HUES64 (cell line): ENCODE results near the gene SEC16B.
A peak's percentile ranks its signal among the peaks of the same experiment; 100 is the strongest.

ENCODE experiments used
- H3K27ac ChIP-seq: 2 replicates; pipeline ENCODE4 v1.7.0; 2013; ENCODE audit warnings: low read depth, low read length, inconsistent platforms
- H3K27me3 ChIP-seq: 2 replicates; pipeline ENCODE4 v1.6.1; 2013; ENCODE audit warnings: mild to moderate bottlenecking, low read length; ENCODE audit not compliant: insufficient read depth
- H3K36me3 ChIP-seq: 2 replicates; pipeline ENCODE4 v1.6.1; 2013; ENCODE audit warnings: mild to moderate bottlenecking, low read length; ENCODE audit not compliant: insufficient read depth
- H3K4me1 ChIP-seq: 2 replicates; pipeline ENCODE4 v1.6.1; 2013; ENCODE audit warnings: mild to moderate bottlenecking, low read length, moderate library complexity; ENCODE audit not compliant: insufficient read depth
- H3K4me3 ChIP-seq: 2 replicates; pipeline ENCODE4 v1.5.1; 2013; ENCODE audit warnings: mild to moderate bottlenecking, low read length, moderate library complexity
- H3K9ac ChIP-seq: 2 replicates; pipeline ENCODE4 v1.6.1; 2013; ENCODE audit warnings: mild to moderate bottlenecking, low read depth, low read length
- H3K9me3 ChIP-seq: 2 replicates; pipeline ENCODE4 v1.6.1; 2013; ENCODE audit warnings: low read depth, low read length; ENCODE audit not compliant: insufficient read depth
- WGBS: fragments of 150-250, 120-280 bp; methylation state at CpG from one replicate; pipeline ENCODE4 v1.1.7; 2013; ENCODE audit warnings: missing lambda C conversion rate; 5-methylcytosine and 5-hydroxymethylcytosine counted together

The SEC16B gene

DNA sequence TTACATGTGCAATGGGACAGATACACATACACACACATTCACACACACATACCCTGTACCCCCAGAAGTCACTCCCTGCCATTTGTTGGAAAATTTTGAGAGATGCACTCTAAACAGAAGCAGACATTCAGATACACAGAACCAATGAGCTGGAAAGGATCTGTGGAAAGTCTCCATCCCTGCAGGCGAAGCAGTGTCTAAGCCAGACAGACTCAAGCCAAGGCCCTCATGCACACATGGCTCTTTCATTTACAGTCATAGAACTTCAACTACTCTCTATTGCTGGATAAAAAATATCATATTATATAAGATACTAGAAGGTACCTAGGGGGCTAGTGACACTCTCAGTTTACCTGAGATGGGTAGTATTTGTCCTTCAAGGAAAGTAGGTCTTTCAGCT lies 7.3 kb upstream of the SEC16B start:
- Histone ChIP-seq H3K27me3 (no peaks in the 10 kb centered on the region), H3K4me3 (no peak overlapping the region), H3K36me3 (no peaks in the 10 kb centered on the region), H3K4me1 (no peaks in the 10 kb centered on the region), H3K9ac (no peak overlapping the region), H3K27ac (no peak overlapping the region), H3K9me3 (no peaks in the 10 kb centered on the region)
- WGBS: 100% methylated on average over 1 of the region's 1 CpG

DNA sequence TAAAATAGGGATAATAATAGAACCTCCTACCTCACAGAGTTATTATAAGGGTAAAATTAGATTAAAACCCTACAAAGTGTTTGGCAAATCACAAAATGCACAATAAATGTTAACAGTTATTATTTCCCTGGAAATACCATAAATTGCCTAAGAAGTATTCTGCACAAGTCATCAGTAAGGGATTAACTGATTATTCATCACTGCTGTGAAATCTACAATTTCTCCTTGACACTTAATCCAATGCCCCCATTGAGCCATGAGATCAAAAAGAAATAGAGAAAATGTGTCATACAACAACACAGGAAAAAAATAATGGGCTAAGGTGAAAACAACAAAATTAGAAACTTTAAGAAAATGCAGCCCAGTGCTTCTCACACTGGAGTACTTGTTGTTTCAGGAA lies 6.7 kb upstream of the SEC16B start:
- no peak overlapping the region for H3K9ac ChIP-seq
- H3K4me1 ChIP-seq: no peaks in the 10 kb centered on the region
- H3K27me3 ChIP-seq: no peaks in the 10 kb centered on the region
- no peaks in the 10 kb centered on the region for H3K36me3 ChIP-seq
- H3K4me3 ChIP-seq: no peak overlapping the region
- H3K27ac ChIP-seq: no peak overlapping the region
- H3K9me3 ChIP-seq: no peaks in the 10 kb centered on the region

DNA sequence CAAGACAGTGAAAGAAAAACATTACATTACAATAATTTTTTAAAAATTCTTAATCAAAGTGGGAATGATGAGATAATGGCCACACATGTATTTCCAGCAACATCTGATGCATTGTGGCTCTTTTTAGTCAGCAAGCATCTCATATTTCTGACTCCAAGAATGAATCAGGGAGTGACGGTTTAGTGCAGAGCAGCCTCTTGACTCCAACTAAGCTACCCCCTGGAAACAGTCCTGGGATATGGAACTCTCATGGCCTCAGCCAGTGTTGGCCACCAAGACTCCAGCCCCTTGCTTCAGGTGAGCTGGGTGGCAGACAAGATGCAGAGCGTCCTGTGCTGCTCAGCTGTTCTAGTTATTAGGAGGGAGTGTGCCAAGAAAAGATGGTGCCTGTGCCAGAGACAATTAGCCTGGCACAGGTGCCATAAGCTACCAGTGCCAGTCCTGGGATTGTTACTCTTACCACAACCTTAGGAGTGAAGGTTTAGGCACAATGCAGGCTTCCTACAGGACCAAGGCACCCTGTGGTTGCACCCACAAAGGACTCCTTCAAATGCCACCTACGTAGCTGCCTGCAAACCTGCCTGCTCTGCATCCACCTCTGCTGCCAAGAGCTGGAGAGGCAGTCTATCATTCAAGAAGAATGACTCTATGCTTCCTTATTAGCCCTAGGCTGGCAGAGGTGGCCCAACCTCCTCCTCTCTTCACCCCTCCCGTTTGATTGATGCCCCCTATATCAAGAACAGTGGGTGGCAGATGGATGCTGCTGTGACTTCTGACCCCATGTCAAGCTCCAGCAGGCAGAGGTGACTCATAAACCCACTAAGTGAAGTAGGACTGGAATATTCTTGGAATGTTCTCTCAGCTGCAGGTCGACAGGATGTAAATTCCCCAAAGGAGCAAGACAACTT lies 6.0 kb upstream of the SEC16B start:
- Histone ChIP-seq H3K9me3 (no peaks in the 10 kb centered on the region), H3K36me3 (no peaks in the 10 kb centered on the region), H3K4me3 (no peak overlapping the region), H3K9ac (no peak overlapping the region), H3K27me3 (no peaks in the 10 kb centered on the region), H3K27ac (no peak overlapping the region), H3K4me1 (no peaks in the 10 kb centered on the region)
- WGBS: 79% methylated on average over 5 of the region's 5 CpGs

DNA sequence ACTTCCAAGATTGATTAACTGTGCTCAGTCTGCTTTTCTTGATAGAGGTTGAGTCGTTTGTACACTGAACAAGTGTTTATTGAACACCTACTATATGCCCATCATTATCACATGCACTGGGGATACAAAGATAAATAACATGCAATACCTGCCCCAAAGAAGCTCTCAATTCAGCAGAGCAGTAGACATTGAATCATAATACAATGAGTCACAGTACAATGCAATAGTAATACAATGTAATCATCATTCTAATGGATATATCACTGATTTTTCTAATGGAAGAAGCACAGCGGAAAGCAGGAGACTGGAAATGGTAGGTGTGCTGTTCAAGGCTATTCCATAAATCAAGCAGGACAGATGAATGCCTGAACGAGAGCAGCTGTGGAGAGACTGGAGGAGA lies 3.7 kb upstream of the SEC16B start:
- Histone ChIP-seq H3K9me3 (no peaks in the 10 kb centered on the region), H3K36me3 (no peaks in the 10 kb centered on the region), H3K27ac (no peak overlapping the region), H3K4me3 (no peak overlapping the region), H3K27me3 (no peaks in the 10 kb centered on the region), H3K9ac (no peak overlapping the region), H3K4me1 (no peaks in the 10 kb centered on the region)
- WGBS: 91% methylated on average over 3 of the region's 3 CpGs

DNA sequence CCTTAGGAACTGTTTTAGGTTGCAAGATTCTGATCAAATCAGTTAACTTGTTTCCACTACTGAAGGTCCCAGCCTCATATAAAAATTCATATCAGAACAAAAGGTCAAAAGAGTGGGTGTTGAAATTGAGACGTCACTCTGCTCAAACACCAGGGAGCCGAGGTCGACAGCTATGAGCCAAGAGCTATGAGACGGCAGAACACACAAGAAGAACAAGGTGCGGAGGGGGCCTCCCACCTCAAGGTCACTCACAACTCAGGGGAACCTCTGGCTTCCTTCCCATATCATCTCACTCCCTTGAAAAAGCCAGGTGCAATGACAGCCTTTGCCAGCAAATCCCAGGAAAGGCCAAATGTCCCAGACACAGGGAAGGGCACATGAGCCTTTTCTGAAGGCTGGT lies 749 bp downstream of the SEC16B start:
- H3K36me3 ChIP-seq: no peaks in the 10 kb centered on the region
- H3K27me3 ChIP-seq: no peaks in the 10 kb centered on the region
- no peak overlapping the region for H3K9ac ChIP-seq
- 95% methylated on average over 5 of the region's 5 CpGs for WGBS
- H3K9me3 ChIP-seq: no peaks in the 10 kb centered on the region
- H3K4me3 ChIP-seq: no peak overlapping the region
- no peaks in the 10 kb centered on the region for H3K4me1 ChIP-seq
- H3K27ac ChIP-seq: no peak overlapping the region

DNA sequence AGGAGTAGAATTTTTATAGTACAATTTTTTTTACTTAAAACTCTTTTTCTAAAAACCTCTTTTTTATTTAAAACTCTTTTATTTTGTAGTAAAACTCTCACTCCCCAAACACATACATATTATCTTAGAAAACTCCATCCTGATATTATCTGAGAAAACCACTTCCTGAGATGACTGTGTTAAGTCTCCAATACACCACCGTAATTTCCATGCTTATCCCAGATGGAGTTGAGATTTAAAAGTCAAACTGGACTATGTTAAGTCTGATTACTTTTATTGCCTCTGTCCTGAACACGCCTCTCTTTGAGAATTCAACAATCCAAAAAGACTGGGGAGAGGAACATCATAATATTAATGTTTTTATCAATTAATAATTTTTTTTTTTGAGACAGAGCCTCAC lies 3.7 kb downstream of the SEC16B start:
- no peak overlapping the region for H3K4me3 ChIP-seq
- no peak overlapping the region for H3K9ac ChIP-seq
- WGBS: 100% methylated on average over 1 of the region's 2 CpGs
- H3K27ac ChIP-seq: no peak overlapping the region
- H3K27me3 ChIP-seq: no peaks in the 10 kb centered on the region
- H3K4me1 ChIP-seq: no peaks in the 10 kb centered on the region
- H3K9me3 ChIP-seq: no peaks in the 10 kb centered on the region
- no peaks in the 10 kb centered on the region for H3K36me3 ChIP-seq

DNA sequence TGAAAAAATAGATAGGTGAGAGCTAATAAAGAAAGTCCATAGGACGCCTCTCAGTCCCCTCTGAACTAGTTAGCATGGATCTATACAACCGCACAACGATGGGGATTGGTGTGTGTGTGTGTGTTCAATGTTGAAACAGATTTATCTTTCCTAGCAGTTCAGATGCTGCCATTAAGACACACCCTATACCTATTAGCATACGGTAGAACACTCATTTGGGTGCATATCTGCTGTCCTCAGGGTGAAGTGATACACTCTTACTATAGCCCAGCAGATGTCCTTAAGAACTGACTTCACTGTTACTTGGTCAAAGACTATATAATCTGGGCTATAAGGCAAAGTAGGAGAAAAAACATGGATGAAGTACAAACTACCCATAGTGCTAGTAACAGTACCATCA lies 4.6 kb downstream of the SEC16B start:
- H3K27ac ChIP-seq: no peak overlapping the region
- H3K9ac ChIP-seq: no peak overlapping the region
- H3K36me3 ChIP-seq: no peaks in the 10 kb centered on the region
- 96% methylated on average over 4 of the region's 4 CpGs for WGBS
- H3K9me3 ChIP-seq: no peaks in the 10 kb centered on the region
- no peak overlapping the region for H3K4me3 ChIP-seq
- no peaks in the 10 kb centered on the region for H3K27me3 ChIP-seq
- H3K4me1 ChIP-seq: peaks cover 2% of the 10 kb centered on the region; the same call in 1 of the 2 replicates

DNA sequence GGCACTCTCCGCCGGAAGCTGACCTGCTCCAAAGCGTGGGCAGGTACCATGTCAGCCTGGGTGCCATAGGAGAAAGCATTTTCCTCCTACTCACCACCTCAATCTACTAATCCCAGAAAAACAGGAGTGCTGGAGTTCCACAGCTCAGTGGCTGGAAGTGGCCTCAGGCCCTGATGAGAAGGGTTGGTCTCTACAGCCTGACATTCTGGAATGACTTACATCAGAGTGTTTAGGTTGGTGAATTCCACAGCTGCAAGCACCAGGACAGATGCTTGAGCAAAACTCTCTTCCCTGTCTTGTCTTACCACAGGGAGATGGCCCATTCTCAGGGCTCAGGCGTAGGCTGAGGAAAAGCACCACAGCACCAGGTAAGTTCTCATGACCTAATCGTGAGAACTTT lies 5.5 kb downstream of the SEC16B start:
- H3K27me3 ChIP-seq: no peaks in the 10 kb centered on the region
- peaks cover 9% of the 10 kb centered on the region for H3K4me1 ChIP-seq
- no peaks in the 10 kb centered on the region for H3K9me3 ChIP-seq
- no peak overlapping the region for H3K9ac ChIP-seq
- H3K4me3 ChIP-seq: no peak overlapping the region
- H3K36me3 ChIP-seq: no peaks in the 10 kb centered on the region
- 84% methylated on average over 5 of the region's 5 CpGs for WGBS
- no peak overlapping the region for H3K27ac ChIP-seq

DNA sequence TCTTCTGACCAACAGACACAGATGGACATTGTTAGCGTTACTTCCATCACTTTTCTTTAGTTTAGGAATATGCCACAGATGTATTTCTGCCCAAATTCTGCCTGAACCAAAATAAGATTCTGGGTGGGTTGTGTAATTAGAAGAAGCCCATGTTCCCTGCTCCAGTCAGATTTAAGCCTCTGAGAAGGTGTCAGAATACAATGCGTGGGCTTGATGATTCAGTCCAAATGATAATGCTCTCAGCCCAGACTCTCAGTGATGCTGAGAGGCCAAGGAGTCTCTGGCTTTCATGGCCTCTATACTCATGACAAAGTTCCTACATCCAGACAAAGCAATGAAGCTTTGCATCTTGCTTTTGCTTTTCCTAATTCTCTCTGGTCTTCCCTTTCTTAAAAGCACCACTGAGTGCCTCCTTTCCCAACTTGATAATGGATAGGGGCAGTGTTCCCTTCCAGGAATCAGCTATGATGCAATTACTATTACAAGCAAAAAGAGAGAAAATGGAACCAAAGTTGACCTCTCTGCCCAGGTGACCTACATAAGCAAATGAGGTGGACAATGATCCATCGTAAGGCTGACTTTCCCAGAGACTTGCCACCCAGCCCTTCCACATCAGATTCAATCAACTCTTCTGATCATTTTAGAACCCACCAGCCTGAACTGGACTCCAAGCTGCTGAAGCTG lies 8.8 kb downstream of the SEC16B start:
- H3K36me3 ChIP-seq: no peaks in the 10 kb centered on the region
- peaks cover 9% of the 10 kb centered on the region for H3K4me1 ChIP-seq
- no peaks in the 10 kb centered on the region for H3K27me3 ChIP-seq
- H3K4me3 ChIP-seq: no peak overlapping the region
- no peak overlapping the region for H3K27ac ChIP-seq
- no peaks in the 10 kb centered on the region for H3K9me3 ChIP-seq
- WGBS: 80% methylated on average over 3 of the region's 3 CpGs
- no peak overlapping the region for H3K9ac ChIP-seq

DNA sequence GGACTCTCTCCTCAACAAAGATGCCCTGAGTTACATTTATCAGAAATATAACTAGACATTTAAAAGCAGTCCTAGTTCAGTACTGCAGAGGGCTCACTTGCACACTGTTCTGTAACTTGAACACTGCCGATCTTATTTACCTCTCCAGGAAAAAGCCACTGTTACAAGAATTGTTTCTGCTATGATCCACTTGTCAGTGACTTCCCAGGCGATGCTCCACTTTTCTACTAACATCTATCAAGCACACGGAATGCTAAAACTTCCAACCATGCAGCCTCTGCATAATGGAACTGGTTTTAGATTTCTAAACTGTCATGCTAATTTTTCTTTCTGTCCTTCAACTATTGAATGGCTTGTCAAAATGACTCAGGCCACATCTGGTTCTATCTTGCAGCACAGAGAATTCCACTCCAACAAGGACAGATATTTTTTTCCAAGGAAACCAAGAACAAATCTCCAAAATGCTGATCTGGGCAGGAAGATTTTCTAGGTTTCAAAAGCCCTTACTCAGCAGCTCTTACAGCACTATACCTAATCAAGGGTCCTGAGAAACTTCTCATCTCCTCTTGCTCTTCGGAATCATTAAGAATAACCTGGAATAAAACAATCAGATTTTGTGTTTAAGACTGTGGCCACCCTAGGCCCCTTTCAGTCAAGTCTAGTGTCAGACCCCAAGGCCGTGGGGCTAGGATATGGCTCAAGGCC lies 9.9 kb downstream of the SEC16B start:
- Histone ChIP-seq H3K9ac (no peak overlapping the region), H3K36me3 (no peaks in the 10 kb centered on the region), H3K27ac (peak overlapping the region; percentile 47; the same call in 1 of the 2 replicates), H3K4me3 (no peak overlapping the region), H3K4me1 (peaks cover 9% of the 10 kb centered on the region), H3K9me3 (no peaks in the 10 kb centered on the region), H3K27me3 (no peaks in the 10 kb centered on the region)
- 71% methylated on average over 5 of the region's 5 CpGs for WGBS

DNA sequence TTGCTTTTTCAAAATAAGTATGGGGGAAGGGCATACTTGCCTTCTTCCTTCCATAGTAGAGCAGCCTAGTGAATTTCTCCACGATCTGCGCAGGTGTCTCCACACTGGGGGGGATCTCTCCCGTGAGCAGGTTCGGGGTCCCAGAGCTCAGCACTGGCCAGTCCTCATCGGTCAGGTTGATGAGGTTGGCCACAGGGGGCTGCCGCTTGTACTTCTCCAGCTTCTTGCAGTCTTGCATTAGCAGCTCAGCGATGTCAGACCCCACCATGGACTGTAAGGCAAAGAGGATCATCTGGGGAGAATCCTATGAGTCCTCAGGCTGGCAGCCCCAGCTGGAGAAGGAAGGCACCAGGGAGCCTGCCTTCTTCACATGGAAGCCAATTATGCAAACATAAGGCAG lies 11.8 kb downstream of the SEC16B start:
- no peak overlapping the region for H3K27ac ChIP-seq
- no peak overlapping the region for H3K4me3 ChIP-seq
- no peaks in the 10 kb centered on the region for H3K27me3 ChIP-seq
- WGBS: 92% methylated on average over 7 of the region's 7 CpGs
- no peaks in the 10 kb centered on the region for H3K36me3 ChIP-seq
- H3K9ac ChIP-seq: no peak overlapping the region
- H3K4me1 ChIP-seq: peaks cover 9% of the 10 kb centered on the region
- H3K9me3 ChIP-seq: no peaks in the 10 kb centered on the region
